NB4 (cell line): ENCODE data around the gene TCF4.

ENCODE experiments used
- MYC ChIP-seq: IDR thresholded peaks from 2 replicates; pipeline ENCODE4 v1.6.1; 2011; ENCODE audit warnings: low read depth, low read length
- POLR2A ChIP-seq: IDR thresholded peaks from 2 replicates; pipeline ENCODE4 v1.6.1; 2011; ENCODE audit warnings: mild to moderate bottlenecking; ENCODE audit not compliant: insufficient read length; ENCODE audit errors: extremely low read depth
- TF ChIP-seq, protein P1 (sequence below): IDR thresholded peaks from one replicate; pipeline ENCODE4 v1.5.1; 2012; ENCODE audit warnings: low read depth, low read length
- TF ChIP-seq, protein P2 (sequence below): IDR thresholded peaks from 2 replicates; pipeline ENCODE4 v1.6.1; 2011; ENCODE audit warnings: low read depth, low read length

DNA sequence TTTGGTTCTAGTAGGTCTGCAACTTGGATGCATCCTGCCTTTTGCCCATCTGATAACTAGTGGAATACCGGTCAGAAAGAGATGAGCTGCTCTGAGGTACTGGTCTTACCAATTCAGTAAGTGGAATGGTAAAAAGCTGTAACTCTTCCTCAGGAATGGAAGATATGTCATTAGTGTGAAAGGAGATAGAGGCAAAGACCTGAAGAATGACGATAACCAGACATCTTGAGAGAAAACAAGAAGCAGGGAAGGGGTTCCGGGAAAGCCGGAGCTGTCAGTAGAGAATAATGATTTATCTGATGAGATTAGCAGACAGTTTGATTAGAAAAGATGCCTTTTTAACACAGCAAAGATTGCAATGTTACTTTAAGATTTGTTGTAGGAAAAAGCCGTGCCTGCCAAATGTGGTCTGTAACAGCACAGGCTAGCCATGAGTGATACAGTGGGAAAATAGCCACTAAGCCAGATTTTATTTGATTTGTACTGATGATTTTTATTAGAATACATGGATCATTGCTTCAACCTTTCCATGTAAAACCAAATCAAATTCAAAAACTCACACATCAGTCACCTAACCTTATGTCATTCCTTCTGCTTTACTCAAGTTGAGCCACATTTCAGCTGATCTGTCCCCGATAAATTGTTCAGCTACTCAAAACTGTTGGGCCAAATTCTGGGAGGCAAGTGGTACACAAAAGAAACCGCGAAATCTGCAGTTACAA is 110.0 kb downstream of the TCF4 start:
- TF ChIP-seq, protein P1, sequence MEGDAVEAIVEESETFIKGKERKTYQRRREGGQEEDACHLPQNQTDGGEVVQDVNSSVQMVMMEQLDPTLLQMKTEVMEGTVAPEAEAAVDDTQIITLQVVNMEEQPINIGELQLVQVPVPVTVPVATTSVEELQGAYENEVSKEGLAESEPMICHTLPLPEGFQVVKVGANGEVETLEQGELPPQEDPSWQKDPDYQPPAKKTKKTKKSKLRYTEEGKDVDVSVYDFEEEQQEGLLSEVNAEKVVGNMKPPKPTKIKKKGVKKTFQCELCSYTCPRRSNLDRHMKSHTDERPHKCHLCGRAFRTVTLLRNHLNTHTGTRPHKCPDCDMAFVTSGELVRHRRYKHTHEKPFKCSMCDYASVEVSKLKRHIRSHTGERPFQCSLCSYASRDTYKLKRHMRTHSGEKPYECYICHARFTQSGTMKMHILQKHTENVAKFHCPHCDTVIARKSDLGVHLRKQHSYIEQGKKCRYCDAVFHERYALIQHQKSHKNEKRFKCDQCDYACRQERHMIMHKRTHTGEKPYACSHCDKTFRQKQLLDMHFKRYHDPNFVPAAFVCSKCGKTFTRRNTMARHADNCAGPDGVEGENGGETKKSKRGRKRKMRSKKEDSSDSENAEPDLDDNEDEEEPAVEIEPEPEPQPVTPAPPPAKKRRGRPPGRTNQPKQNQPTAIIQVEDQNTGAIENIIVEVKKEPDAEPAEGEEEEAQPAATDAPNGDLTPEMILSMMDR, result no peak
- TF ChIP-seq POLR2A (no peak), MYC (no peak)
- TF ChIP-seq, protein P2, sequence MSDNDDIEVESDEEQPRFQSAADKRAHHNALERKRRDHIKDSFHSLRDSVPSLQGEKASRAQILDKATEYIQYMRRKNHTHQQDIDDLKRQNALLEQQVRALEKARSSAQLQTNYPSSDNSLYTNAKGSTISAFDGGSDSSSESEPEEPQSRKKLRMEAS, result no peak
